GM13977 (cell line): ENCODE data around the gene STAT4.
A peak's percentile ranks its signal among the peaks of the same experiment; 100 is the strongest.
"Not testable (repeated sequence)": the region's sequence is repeated elsewhere in the genome, so short reads cannot be mapped to it uniquely, and the experiment has no call there.

Source experiments
- DNase-seq: peaks from one replicate; pipeline ENCODE4 v3.0.0; 2012; ENCODE audit warnings: low spot score
- CTCF ChIP-seq: IDR thresholded peaks from 2 replicates; pipeline ENCODE4 v1.5.1; 2012; ENCODE audit warnings: mild to moderate bottlenecking, control low read depth; ENCODE audit not compliant: insufficient read depth; ENCODE audit errors: extremely low read depth, missing control alignments
- in situ Hi-C: fragments of 300-500 bp; cut with MboI; formaldehyde crosslinking; loops from one replicate; pipeline ENCODE4 v1.12.0; 2022; ENCODE audit warnings: low sequenced_read_pairs, low pct_unique_long_range_greater_than_20kb, mixed read lengths, inconsistent platforms; ENCODE audit not compliant: unreplicated experiment

The STAT4 gene

GRCh38 chr2:191001032-191001431, 149.8 kb downstream of the STAT4 start:
- in situ Hi-C loops: no loop called here
- DNase-seq: no peak
- TF ChIP-seq CTCF: no peak

GRCh38 chr2:190999949-191000665, 150.7 kb downstream of the STAT4 start:
- TF ChIP-seq CTCF: no peak
- DNase-seq: no peak
- in situ Hi-C loops: no loop called here

- no peak for TF ChIP-seq CTCF
- in situ Hi-C loops: no loop called here
- DNase-seq: no peak
Measured at GRCh38 chr2:190999058-190999457, 151.7 kb downstream of the STAT4 start.

GRCh38 chr2:190997526-190998113, 153.2 kb downstream of the STAT4 start:
- TF ChIP-seq CTCF: no peak
- DNase-seq: no peak
- in situ Hi-C loops: no loop called here

DNA sequence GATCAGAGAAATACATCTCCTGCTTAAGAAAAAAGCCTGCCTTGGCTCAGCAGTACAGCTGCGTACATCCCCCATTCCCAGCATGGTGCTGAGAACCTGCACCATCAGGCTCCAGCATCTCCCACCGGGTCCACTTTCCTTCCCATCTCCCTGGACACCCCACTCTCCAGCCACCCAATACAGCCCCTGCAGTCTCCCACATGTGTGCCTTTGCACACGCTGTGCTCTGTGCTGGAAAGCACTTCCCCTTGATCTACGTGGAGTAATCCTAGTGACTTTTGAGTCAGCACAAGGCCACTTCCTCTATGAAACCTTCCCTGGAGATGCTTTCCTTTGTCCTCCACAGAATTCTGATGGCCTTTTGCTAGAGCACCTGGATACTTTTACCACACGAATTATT, 153.8 kb downstream of the STAT4 start:
- no peak for DNase-seq
- TF ChIP-seq CTCF: no peak
- in situ Hi-C loops: no loop called here

DNA sequence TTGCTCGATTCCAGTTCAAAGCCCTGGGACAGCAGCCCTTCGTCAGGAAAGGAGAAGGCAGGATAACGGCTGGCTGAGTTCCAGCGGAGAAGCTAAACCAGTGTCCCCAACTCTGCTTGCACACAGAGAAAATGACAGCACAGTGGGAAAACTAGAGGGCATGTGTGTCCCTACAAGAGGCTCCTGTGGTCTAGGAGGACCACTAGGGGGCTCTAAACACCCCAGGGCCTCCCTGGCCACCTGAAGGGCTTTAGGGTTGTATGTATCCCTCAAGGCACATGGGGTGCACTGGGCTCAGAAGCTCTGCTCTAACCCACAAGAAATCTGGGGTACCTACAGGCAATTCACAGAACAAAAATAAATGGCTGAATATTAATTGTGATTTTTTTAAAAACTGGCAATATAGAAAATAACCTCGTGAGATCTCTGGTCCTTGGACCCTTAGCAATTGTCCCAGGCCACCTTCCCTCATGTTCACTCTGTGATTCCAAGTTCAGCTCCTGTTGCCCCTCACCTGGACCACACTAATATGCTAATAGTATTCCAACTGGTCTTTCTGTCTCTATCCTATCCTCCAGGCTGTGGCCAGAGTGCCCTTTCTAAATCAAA, 154.4 kb downstream of the STAT4 start:
- peak; percentile 55 for TF ChIP-seq CTCF
- in situ Hi-C loops: no loop called here

GRCh38 chr2:190995315-190995714, 155.5 kb downstream of the STAT4 start:
- in situ Hi-C loops, DNase-seq: not testable (repeated sequence)

More for the DNA sequence above, 154.4 kb downstream of the STAT4 start:
- DNase-seq: peak; percentile 24
